Endodermal cell (in vitro differentiated cells): ENCODE results near the gene CD8A. TPM values are rescaled to one million over a fixed set of nuclear protein-coding genes. Genes with fewer than 3 reads are reported as not detected.

Experiments
- DNase-seq: peaks from one replicate; pipeline ENCODE4 v3.0.0-alpha.2; 2017
- H3K27ac ChIP-seq: 2 replicates; pipeline ENCODE4 v1.5.1; 2013; ENCODE audit warnings: mild to moderate bottlenecking, low read depth, low read length, moderate library complexity
- H3K27me3 ChIP-seq: 2 replicates; pipeline ENCODE4 v1.6.1; 2013; ENCODE audit warnings: mild to moderate bottlenecking, low read length, moderate library complexity; ENCODE audit not compliant: insufficient read depth, control insufficient read depth, poor library complexity, severe bottlenecking
- H3K36me3 ChIP-seq: 2 replicates; pipeline ENCODE4 v1.7.0; 2013; ENCODE audit warnings: mild to moderate bottlenecking, low read length, moderate library complexity; ENCODE audit not compliant: control insufficient read depth, insufficient read depth
- H3K4me1 ChIP-seq: one replicate; pipeline ENCODE4 v1.7.0; 2013; ENCODE audit warnings: low read length; ENCODE audit not compliant: control insufficient read depth, insufficient read depth
- H3K4me3 ChIP-seq: 2 replicates; pipeline ENCODE4 v1.5.1; 2013; ENCODE audit warnings: mild to moderate bottlenecking, low read length, moderate library complexity
- H3K9ac ChIP-seq: 2 replicates; pipeline ENCODE4 v1.6.1; 2013; ENCODE audit warnings: mild to moderate bottlenecking, low read length, moderate library complexity; ENCODE audit not compliant: poor library complexity, severe bottlenecking; ENCODE audit errors: extremely low read depth
- H3K9me3 ChIP-seq: 2 replicates; pipeline ENCODE4 v1.6.1; 2013; ENCODE audit warnings: mild to moderate bottlenecking, low read length, moderate library complexity; ENCODE audit not compliant: control insufficient read depth
- H3K27ac Mint-ChIP-seq: 2 replicates; pipeline ENCODE4 v1.8.0; 2020; ENCODE audit warnings: mixed read lengths
- H3K27me3 Mint-ChIP-seq: 2 replicates; pipeline ENCODE4 v1.8.0; 2021; ENCODE audit warnings: mild to moderate bottlenecking, mixed read lengths; ENCODE audit not compliant: insufficient read depth
- H3K36me3 Mint-ChIP-seq: 2 replicates; pipeline ENCODE4 v1.8.0; 2020; ENCODE audit warnings: low read depth, mixed read lengths
- H3K4me1 Mint-ChIP-seq: 2 replicates; pipeline ENCODE4 v1.8.0; 2020; ENCODE audit warnings: mixed read lengths
- H3K4me3 Mint-ChIP-seq: 2 replicates; pipeline ENCODE4 v1.8.0; 2020; ENCODE audit warnings: mild to moderate bottlenecking, moderate library complexity, mixed read lengths
- H3K9me3 Mint-ChIP-seq: 2 replicates; pipeline ENCODE4 v1.8.0; 2020; ENCODE audit warnings: mild to moderate bottlenecking, mixed read lengths
- WGBS, 2 experiments: methylation state at CpG; one replicate each; pipeline versions ENCODE4 v1.1.5 to v1.1.7; 2013; ENCODE audit warnings: missing lambda C conversion rate in 2 of 2, mixed read lengths in 1 of 2; ENCODE audit not compliant: insufficient coverage in 1 of 2, insufficient read length in 1 of 2; 5-methylcytosine and 5-hydroxymethylcytosine counted together
- total RNA-seq, 2 donors: library from RNA; stranded (reverse); fragmentation: NEBNext Ultra II Directional in 1 of 2; extraction: Animal tissue kit (Norgen Biotek cat#: 25700) in 1 of 2; gene quantifications; 2 replicates in 1 of 2; 3 replicates in 1 of 2; pipeline ENCODE4 v1.2.1, GENCODE V29; 2021
- TF ChIP-seq, protein P1 (sequence below): fragments of 200-600 bp; sonication (generic); conservative IDR thresholded peaks from 2 replicates; pipeline ENCODE4 v1.5.0; 2021; ENCODE audit warnings: antibody characterized with exemption, mild to moderate bottlenecking

CD8A gene
- total RNA-seq, 2 donors from 2014 or later: 0.18 TPM; not detected in 1

DNA sequence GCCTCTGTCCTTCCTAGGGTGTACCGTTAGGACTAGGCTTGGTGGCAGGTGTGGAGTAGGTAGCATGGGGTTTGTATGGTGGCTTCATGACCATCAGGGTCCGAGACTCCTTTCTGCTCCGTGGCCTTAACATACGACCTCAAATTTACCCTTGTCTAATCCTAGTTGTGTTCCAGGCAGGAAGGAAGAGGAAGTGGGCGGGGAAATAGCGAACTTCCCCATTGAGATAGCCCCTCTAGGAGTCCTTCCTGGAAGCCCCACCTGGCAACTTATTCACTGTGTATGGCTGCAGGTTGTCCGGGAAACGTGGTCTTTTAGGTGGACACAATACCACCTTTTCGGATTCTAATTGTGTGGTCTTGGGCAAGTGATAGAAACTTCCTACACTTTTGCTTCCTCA is 9.3 kb downstream of the CD8A start:
- Histone ChIP-seq H3K4me3 (no peak overlapping the region), H3K4me1 (no peaks in the 10 kb centered on the region), H3K27ac (no peak overlapping the region), H3K9ac (no peak overlapping the region), H3K27me3 (peaks cover 5% of the 10 kb centered on the region), H3K36me3 (no peaks in the 10 kb centered on the region), H3K9me3 (no peaks in the 10 kb centered on the region)
- TF ChIP-seq, protein P1, sequence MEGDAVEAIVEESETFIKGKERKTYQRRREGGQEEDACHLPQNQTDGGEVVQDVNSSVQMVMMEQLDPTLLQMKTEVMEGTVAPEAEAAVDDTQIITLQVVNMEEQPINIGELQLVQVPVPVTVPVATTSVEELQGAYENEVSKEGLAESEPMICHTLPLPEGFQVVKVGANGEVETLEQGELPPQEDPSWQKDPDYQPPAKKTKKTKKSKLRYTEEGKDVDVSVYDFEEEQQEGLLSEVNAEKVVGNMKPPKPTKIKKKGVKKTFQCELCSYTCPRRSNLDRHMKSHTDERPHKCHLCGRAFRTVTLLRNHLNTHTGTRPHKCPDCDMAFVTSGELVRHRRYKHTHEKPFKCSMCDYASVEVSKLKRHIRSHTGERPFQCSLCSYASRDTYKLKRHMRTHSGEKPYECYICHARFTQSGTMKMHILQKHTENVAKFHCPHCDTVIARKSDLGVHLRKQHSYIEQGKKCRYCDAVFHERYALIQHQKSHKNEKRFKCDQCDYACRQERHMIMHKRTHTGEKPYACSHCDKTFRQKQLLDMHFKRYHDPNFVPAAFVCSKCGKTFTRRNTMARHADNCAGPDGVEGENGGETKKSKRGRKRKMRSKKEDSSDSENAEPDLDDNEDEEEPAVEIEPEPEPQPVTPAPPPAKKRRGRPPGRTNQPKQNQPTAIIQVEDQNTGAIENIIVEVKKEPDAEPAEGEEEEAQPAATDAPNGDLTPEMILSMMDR: no peak
- H3K4me3 Mint-ChIP-seq: no peak overlapping the region
- H3K36me3 Mint-ChIP-seq: no peaks in the 10 kb centered on the region
- no peak overlapping the region for H3K27ac Mint-ChIP-seq
- 72 to 94% methylated on average over 2 to 9 of the region's 9 CpGs for WGBS, 2 experiments
- peaks cover 5% of the 10 kb centered on the region for H3K27me3 Mint-ChIP-seq
- H3K4me1 Mint-ChIP-seq: no peaks in the 10 kb centered on the region
- DNase-seq: no peak
- H3K9me3 Mint-ChIP-seq: no peaks in the 10 kb centered on the region

DNA sequence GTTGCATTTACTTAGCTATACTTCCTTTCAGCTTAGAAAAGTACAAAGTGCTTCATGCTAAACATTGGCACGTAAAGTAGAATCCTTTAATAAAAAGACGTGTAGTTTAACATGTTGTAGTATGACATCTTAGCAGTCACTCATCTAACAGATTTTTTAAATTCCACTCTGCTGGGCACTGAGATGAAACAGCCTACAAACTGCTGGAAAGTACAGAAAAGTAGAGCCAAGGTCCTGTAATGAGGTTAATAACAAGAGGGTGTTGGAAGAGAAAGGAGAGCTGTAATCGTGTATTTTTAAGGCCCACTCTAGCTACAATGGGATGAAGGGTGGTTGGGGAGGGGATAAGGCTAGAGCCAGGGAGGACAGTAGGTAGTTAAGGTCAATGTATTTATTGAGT is 10.7 kb downstream of the CD8A start:
- Histone ChIP-seq H3K4me1 (no peaks in the 10 kb centered on the region), H3K27ac (no peak overlapping the region), H3K9ac (no peak overlapping the region), H3K4me3 (no peak overlapping the region), H3K9me3 (no peaks in the 10 kb centered on the region), H3K27me3 (peaks cover 3% of the 10 kb centered on the region), H3K36me3 (peaks cover 6% of the 10 kb centered on the region)
- Mint-ChIP-seq H3K27me3 (no peaks in the 10 kb centered on the region), H3K9me3 (no peaks in the 10 kb centered on the region), H3K4me1 (no peaks in the 10 kb centered on the region), H3K27ac (no peak overlapping the region), H3K4me3 (no peak overlapping the region), H3K36me3 (peaks cover 4% of the 10 kb centered on the region)
- TF ChIP-seq, protein P1: no peak
- 79 to 98% methylated on average over 1 to 3 of the region's 3 CpGs for WGBS, 2 experiments
- no peak for DNase-seq

DNA sequence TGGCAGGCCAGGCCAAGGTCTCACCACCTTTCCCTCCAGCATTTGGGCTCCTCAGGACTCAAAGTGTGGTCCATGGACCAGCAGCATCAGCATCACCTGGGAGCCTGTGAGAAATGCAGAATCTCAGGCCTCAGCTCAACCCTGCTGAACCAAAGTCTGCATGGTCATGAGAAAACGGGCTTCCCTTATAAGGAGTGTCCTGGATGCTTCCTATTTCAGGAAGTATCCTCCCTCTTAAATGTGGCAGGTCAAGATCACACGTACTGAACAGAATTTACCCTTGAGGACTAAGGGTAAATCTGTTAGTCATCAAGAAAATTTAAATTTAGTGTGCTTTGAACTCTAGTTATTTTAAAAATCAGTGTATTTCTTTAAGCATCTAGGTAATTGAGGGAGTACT is 11.8 kb downstream of the CD8A start:
- H3K27ac Mint-ChIP-seq: no peak overlapping the region
- H3K27ac ChIP-seq: no peak overlapping the region
- H3K27me3 Mint-ChIP-seq: no peaks in the 10 kb centered on the region
- no peak overlapping the region for H3K9ac ChIP-seq
- peaks cover 11% of the 10 kb centered on the region for H3K36me3 Mint-ChIP-seq
- 83 to 87% methylated on average over 2 of the region's 2 CpGs for WGBS, 2 experiments
- TF ChIP-seq, protein P1: no peak
- no peaks in the 10 kb centered on the region for H3K9me3 Mint-ChIP-seq
- no peak for DNase-seq
- H3K4me3 Mint-ChIP-seq: no peak overlapping the region
- peaks cover 5% of the 10 kb centered on the region for H3K4me1 ChIP-seq
- H3K36me3 ChIP-seq: peaks cover 16% of the 10 kb centered on the region
- no peak overlapping the region for H3K4me3 ChIP-seq
- peaks cover 8% of the 10 kb centered on the region for H3K4me1 Mint-ChIP-seq
- H3K27me3 ChIP-seq: no peaks in the 10 kb centered on the region
- no peaks in the 10 kb centered on the region for H3K9me3 ChIP-seq
